Testis (tissue), 3 donors: ENCODE data around the gene KREMEN2. TPM values are rescaled to one million over a fixed set of nuclear protein-coding genes. Genes with fewer than 3 reads are reported as not detected.

ENCODE experiments used
- DNase-seq: peaks from one replicate; pipeline ENCODE4 v3.0.0-alpha.2; 2019
- H3K27ac ChIP-seq, 2 donors: fragments of 200-600 bp; sonication (generic); one replicate each; pipeline ENCODE4 v1.5.1; 2019
- H3K27me3 ChIP-seq: fragments of 200-600 bp; sonication (generic); one replicate; pipeline ENCODE4 v1.5.1; 2019
- H3K36me3 ChIP-seq: fragments of 200-600 bp; sonication (generic); one replicate; pipeline ENCODE4 v1.5.1; 2017; ENCODE audit warnings: low read depth; ENCODE audit errors: missing control alignments
- H3K4me1 ChIP-seq: fragments of 200-600 bp; sonication (generic); one replicate; pipeline ENCODE4 v1.5.1; 2019
- H3K4me3 ChIP-seq, 2 donors: fragments of 200-600 bp; sonication (generic); one replicate each; pipeline ENCODE4 v1.5.1; 2017 to 2019
- H3K9me3 ChIP-seq: fragments of 200-600 bp; sonication (generic); one replicate; pipeline ENCODE4 v1.5.1; 2017
- POLR2A ChIP-seq: fragments of 450-650 bp; IDR thresholded peaks from one replicate; pipeline ENCODE4 v1.6.1; 2017; ENCODE audit warnings: antibody characterized with exemption, mild to moderate bottlenecking, moderate library complexity
- WGBS, 2 donors: methylation state at CpG; one replicate each; pipeline ENCODE4 v1.1.5; 2018; 5-methylcytosine and 5-hydroxymethylcytosine counted together
- intact Hi-C: fragments of 100-400 bp; cut with DNase I; formaldehyde crosslinking; loops from one replicate; pipeline ENCODE4 v1.15.1; 2023; ENCODE audit warnings: low total_unique reads
- polyA plus RNA-seq: library from polyadenylated mRNA; stranded (reverse); fragments of 350-450 nt; fragmentation: Illumina TruSeq; extraction: RNeasy Lipid Tissue Mini Kit (QIAGEN cat#74804); gene quantifications from one replicate; pipeline ENCODE4 v1.2.3, GENCODE V29; 2014; ENCODE audit warnings: low read depth, low replicate concordance; ENCODE audit not compliant: insufficient read depth
- total RNA-seq, 2 donors: library from RNA; depleted of rRNA; stranded (reverse); fragments of >200 nt; gene quantifications; one replicate each; pipeline ENCODE4 v1.2.3, GENCODE V29; 2016
- TF ChIP-seq, protein P1 (sequence below), 3 experiments: fragments of 450-650 bp in 2 of 3; fragments of 200-600 bp in 1 of 3; sonication (generic) in 1 of 3; IDR thresholded peaks; one replicate each; pipeline ENCODE4 v1.5.1; 2016 to 2019; ENCODE audit warnings: antibody characterized with exemption in 3 of 3, mild to moderate bottlenecking in 2 of 3, moderate library complexity in 1 of 3

Gene KREMEN2
- total and polyA plus RNA-seq, 3 donors from 2014 or later = 0.86 to 1.7 (median 1.7) TPM

DNA sequence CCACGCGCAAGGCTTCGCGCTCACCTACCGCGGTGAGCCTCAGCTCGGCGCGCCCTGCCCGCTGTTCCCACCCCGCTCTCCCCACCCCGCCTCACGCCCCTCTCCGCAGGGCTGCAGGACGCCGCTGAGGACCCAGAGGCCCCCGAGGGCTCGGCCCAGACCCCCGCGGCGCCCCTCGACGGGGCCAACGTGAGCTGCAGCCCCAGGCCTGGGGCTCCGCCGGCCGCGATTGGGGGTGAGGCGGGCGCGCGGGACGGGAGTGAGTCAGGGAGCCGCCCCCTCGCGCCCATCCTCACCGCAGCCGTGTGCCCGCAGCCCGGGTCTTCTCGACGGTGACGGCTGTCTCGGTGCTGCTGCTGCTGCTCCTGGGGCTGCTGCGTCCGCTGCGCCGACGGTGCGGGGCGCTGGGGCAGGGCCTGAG, 3.1 kb downstream of the KREMEN2 start:
- no peak for DNase-seq
- peaks cover 29% of the 10 kb centered on the region for H3K4me1 ChIP-seq
- 17 to 20% methylated on average over 2 to 20 of the region's 51 CpGs for WGBS, 2 donors
- intact Hi-C loops = no loop called here
- H3K36me3 ChIP-seq = no peaks in the 10 kb centered on the region
- no peak for TF ChIP-seq POLR2A
- TF ChIP-seq, protein P1, sequence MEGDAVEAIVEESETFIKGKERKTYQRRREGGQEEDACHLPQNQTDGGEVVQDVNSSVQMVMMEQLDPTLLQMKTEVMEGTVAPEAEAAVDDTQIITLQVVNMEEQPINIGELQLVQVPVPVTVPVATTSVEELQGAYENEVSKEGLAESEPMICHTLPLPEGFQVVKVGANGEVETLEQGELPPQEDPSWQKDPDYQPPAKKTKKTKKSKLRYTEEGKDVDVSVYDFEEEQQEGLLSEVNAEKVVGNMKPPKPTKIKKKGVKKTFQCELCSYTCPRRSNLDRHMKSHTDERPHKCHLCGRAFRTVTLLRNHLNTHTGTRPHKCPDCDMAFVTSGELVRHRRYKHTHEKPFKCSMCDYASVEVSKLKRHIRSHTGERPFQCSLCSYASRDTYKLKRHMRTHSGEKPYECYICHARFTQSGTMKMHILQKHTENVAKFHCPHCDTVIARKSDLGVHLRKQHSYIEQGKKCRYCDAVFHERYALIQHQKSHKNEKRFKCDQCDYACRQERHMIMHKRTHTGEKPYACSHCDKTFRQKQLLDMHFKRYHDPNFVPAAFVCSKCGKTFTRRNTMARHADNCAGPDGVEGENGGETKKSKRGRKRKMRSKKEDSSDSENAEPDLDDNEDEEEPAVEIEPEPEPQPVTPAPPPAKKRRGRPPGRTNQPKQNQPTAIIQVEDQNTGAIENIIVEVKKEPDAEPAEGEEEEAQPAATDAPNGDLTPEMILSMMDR (IDR thresholded peaks at IDR 0.05) = no peak
- H3K27ac ChIP-seq = no peak overlapping the region
- no peaks in the 10 kb centered on the region for H3K27me3 ChIP-seq
- H3K4me3 ChIP-seq = peak overlapping the region in 1 of 2 donors; percentile 15
- H3K9me3 ChIP-seq = no peaks in the 10 kb centered on the region

DNA sequence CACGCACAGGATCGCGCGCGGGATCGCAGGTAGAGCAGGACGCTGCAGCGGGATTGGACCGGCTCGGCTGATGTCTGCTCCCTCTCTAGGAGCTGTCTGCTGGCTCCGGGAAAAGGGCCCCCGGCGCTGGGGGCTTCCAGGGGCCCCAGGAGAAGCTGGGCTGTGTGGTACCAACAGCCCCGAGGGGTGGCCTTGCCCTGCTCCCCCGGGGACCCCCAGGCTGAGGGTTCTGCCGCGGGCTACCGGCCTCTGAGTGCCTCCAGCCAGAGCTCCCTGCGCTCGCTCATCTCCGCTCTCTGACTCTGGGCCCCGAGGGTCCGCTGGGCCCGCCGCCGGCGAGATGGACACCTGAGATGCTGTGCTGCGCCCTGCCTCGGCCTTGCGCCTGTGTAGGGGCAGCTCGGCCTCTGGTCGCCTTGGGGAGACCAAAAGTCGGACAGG, 3.7 kb downstream of the KREMEN2 start:
- TF ChIP-seq, protein P1 (IDR thresholded peaks at IDR 0.05) = no peak
- no peak for TF ChIP-seq POLR2A
- Histone ChIP-seq H3K4me1 (peaks cover 29% of the 10 kb centered on the region), H3K27me3 (no peaks in the 10 kb centered on the region), H3K4me3 (no peak overlapping the region), H3K9me3 (no peaks in the 10 kb centered on the region), H3K36me3 (no peaks in the 10 kb centered on the region), H3K27ac (no peak overlapping the region)
- DNase-seq = no peak
- 43 to 80% methylated on average over 1 to 33 of the region's 33 CpGs for WGBS, 2 donors
- intact Hi-C loops = no loop called here

DNA sequence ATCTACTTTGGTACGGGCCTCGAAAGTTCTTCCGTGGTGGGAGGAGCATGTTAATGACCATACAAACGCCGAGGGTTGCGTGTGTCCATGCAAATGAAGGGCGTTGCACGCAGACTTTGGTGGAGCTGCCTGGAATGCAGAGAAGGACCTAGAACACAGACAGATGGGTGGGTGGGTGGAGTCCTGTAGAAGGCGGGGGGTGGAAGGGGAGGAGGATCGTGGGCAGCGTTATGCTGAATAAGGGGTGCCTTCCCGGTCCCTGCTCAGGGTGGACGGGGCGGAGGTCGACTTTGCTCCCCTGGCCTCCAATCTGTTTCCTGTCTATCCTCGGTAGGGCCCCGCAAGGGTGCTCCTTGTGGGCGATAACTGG, 4.3 kb downstream of the KREMEN2 start:
- 9 to 10% methylated on average over 18 of the region's 18 CpGs for WGBS, 2 donors
- Histone ChIP-seq H3K27me3 (no peaks in the 10 kb centered on the region), H3K4me3 (peak overlapping the region; percentile 56 to 58), H3K9me3 (no peaks in the 10 kb centered on the region), H3K27ac (no peak overlapping the region), H3K36me3 (no peaks in the 10 kb centered on the region), H3K4me1 (peaks cover 24% of the 10 kb centered on the region)
- DNase-seq = no peak
- intact Hi-C loops = no loop called here
- no peak for TF ChIP-seq POLR2A
- TF ChIP-seq, protein P1 (IDR thresholded peaks at IDR 0.05) = no peak

DNA sequence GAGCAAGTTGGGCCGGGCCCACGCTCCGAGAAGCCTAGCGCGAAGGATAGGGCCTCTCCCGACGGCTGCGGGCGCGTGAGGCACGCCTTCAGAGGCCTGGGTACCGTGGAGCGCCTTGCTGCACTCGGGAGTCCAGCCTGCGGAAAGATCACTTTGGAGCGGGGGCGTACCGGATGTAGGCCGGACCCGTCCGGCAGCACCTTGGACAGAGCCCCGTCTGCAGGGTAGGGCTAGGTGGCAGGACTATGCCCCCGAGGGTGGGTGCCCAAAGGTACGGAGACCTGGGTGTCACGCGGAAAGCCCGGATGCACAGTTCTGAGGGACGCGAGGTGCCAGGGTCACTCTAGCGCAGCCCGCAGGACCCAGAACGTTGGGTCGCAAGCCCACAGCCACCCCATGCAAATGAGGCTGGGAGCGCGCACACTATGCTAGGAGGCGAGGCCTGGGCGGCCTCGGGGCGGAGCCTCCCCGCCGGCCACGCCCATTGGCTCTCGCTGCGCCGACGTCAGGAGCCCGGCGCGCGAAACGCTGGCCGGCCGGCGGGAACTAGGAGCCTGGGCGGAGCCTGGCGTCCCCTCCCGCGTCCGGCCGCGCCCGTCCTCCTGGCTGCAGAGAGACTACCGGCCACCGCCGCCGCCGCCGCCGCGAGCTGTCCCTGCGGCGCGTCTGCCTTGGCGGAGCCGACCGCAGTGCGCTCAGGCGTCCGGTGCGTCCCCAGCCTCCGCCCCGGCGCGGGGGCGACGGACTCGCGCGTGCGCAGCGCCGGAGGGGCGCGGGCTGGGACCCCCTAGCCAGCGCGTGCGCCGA, 4.9 kb downstream of the KREMEN2 start, which contains the start of gene PAQR4:
Gene PAQR4 (plus strand): TSS at position 611 of the 807 bp plus-strand sequence. CDS start 327 bp downstream, outside the sequence.
- H3K27ac ChIP-seq = no peak within 1 kb of the TSS
- H3K4me1 ChIP-seq = peaks cover 18% of the 10 kb centered on the region
- H3K4me3 ChIP-seq = peak within 1 kb of the TSS; percentile 56 to 58
- no peaks in the 10 kb centered on the region for H3K27me3 ChIP-seq
- DNase-seq = peak; percentile 88
- no peaks in the 10 kb centered on the region for H3K9me3 ChIP-seq
- no peaks in the 10 kb centered on the region for H3K36me3 ChIP-seq
- 1 to 3% methylated on average over 19 to 41 of the region's 98 CpGs for WGBS, 2 donors
- intact Hi-C loops = no loop called here
- TF ChIP-seq, protein P1 (IDR thresholded peaks at IDR 0.05) = no peak
- no peak for TF ChIP-seq POLR2A
